ENCODE measurements around the gene TOMM5.

TOMM5 gene

DNA sequence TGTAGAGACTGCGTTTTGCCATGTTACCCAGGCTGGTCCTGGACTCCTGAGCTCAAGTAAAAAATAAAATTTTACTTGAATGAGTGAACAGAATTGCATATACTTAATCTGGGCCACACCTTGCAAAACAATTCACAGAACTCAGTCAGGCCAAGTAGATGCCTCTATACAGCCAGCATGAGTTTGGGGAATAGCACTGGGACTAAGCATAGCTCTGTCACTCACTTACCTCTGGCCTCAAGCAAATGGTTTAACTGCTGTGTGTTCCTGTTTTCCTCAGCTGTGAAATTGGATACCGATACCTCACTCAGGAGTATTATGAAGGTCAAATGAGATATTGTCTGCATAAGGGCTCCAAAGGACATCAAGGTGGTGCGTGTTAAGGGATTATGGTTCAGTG, 47.4 kb upstream of the TOMM5 start:
- Histone ChIP-seq H3K79me2 (ENCODE audit: insufficient read depth, low read length) (no peaks in the 10 kb centered on the region), H3K27me3 (ENCODE audit: low read length) (no peaks in the 10 kb centered on the region), H3K4me3 (ENCODE audit: insufficient read depth, low read length, poor library complexity, severe bottlenecking) (no peak overlapping the region), H3K9ac (ENCODE audit: low read length) (no peak overlapping the region), H2AFZ (ENCODE audit: low read depth, low read length, severe bottlenecking) (no peak overlapping the region), H3K36me3 (ENCODE audit: low read length) (no peaks in the 10 kb centered on the region), H4K20me1 (ENCODE audit: low read depth, low read length) (no peaks in the 10 kb centered on the region), H3F3A (ENCODE audit: insufficient read depth) (no peaks in the 10 kb centered on the region), H3K4me2 (ENCODE audit: low read depth, low read length, poor library complexity, severe bottlenecking) (no peak overlapping the region), H3K9me2 (replicated peaks; ENCODE audit: insufficient read depth, low read length) (no peaks in the 10 kb centered on the region), H3K9me3 (ENCODE audit: insufficient read depth, low read length) (no peaks in the 10 kb centered on the region), H3K27ac (ENCODE audit: low read depth, low read length) (no peak overlapping the region)
- TF ChIP-seq, protein P1, sequence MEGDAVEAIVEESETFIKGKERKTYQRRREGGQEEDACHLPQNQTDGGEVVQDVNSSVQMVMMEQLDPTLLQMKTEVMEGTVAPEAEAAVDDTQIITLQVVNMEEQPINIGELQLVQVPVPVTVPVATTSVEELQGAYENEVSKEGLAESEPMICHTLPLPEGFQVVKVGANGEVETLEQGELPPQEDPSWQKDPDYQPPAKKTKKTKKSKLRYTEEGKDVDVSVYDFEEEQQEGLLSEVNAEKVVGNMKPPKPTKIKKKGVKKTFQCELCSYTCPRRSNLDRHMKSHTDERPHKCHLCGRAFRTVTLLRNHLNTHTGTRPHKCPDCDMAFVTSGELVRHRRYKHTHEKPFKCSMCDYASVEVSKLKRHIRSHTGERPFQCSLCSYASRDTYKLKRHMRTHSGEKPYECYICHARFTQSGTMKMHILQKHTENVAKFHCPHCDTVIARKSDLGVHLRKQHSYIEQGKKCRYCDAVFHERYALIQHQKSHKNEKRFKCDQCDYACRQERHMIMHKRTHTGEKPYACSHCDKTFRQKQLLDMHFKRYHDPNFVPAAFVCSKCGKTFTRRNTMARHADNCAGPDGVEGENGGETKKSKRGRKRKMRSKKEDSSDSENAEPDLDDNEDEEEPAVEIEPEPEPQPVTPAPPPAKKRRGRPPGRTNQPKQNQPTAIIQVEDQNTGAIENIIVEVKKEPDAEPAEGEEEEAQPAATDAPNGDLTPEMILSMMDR (IDR thresholded peaks at IDR 0.05; ENCODE audit: insufficient read depth, low read length, poor library complexity, severe bottlenecking), result no peak
- TF ChIP-seq EZH2phosphoT487 (conservative IDR thresholded peaks at IDR 0.05; ENCODE audit: low read length), result no peak

DNA sequence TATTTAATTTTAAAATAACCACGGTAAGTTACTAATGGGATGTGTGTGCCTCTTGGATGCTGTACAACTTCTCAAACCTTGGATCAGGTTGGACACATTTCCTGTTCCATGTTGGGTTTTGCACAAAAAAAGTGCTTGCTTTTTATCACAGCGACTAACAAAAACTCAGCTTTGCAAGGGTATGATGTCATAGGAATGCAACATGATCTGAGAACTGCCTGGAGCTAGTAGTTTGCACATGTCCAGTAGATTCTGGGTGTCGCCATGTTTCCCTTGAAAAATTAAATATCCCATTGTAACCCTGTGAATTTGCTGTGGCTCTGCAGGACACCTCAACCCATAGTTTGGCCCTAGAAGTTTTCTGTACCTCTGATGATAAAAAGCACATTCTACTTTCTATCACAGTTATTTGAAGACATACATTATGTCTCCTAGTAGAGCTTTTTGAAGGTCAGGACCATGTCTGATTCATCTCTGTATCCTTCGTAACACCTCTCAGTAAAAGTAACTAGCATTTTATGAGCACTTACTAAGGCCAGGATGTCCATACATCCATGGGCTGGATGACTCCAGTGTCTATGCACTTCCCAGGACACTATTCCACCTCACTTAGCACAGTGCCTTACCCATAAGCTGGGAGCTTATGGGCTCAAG, 46.8 kb upstream of the TOMM5 start:
- H4K20me1 ChIP-seq (ENCODE audit: low read depth, low read length), result no peaks in the 10 kb centered on the region
- no peaks in the 10 kb centered on the region for H3K36me3 ChIP-seq (ENCODE audit: low read length)
- H3K9ac ChIP-seq (ENCODE audit: low read length), result no peak overlapping the region
- no peak overlapping the region for H2AFZ ChIP-seq (ENCODE audit: low read depth, low read length, severe bottlenecking)
- no peaks in the 10 kb centered on the region for H3K9me3 ChIP-seq (ENCODE audit: insufficient read depth, low read length)
- TF ChIP-seq, protein P1 (IDR thresholded peaks at IDR 0.05; ENCODE audit: insufficient read depth, low read length, poor library complexity, severe bottlenecking), result no peak
- no peaks in the 10 kb centered on the region for H3F3A ChIP-seq (ENCODE audit: insufficient read depth)
- no peak overlapping the region for H3K4me2 ChIP-seq (ENCODE audit: low read depth, low read length, poor library complexity, severe bottlenecking)
- no peaks in the 10 kb centered on the region for H3K27me3 ChIP-seq (ENCODE audit: low read length)
- H3K79me2 ChIP-seq (ENCODE audit: insufficient read depth, low read length), result no peaks in the 10 kb centered on the region
- no peaks in the 10 kb centered on the region for H3K9me2 ChIP-seq (replicated peaks; ENCODE audit: insufficient read depth, low read length)
- no peak overlapping the region for H3K4me3 ChIP-seq (ENCODE audit: insufficient read depth, low read length, poor library complexity, severe bottlenecking)
- no peak overlapping the region for H3K27ac ChIP-seq (ENCODE audit: low read depth, low read length)

DNA sequence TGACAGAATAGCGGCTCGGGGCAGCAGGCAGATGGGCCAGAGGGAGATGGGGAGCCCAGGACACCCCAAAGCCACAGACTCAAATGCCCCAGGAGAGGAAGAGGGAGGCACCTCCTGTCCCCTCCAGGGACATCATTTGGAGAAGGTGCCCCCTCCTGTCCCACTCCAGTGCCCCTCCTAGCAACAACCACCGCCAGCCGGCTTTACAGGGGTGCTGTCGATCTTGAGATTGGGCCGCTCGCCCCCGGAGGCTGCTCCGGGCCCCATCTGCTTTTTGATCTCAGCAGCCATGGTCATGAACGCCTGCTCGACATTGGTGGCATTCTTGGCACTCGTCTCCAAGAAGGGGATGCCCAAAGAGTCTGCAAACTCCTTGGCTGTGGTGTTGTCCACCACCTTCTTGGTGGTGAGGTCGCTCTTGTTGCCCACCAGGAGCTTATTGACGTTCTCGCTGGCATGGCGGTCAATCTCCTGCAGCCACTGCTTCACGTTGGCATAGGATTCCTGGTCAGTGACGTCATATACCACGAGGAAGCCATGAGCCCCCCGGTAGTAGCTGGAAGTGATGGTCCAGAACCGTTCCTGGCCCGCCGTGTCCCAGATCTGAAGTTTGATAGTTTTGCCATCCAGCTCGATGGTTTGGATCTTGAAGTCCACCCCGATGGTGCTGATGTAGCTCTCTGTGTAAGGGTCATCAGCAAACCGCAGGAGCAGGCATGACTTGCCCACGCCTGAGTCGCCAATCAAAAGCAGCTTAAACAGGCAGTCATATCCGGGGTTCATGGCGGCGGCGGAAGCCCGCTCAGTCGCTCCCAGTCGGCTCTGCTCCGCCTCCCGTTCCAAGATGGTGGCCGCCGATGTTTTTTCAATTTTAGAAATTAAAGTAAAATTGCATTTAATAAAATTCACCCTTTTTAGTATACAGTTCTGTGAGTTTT, 44.4 kb upstream of the TOMM5 start:
- H3K36me3 ChIP-seq (ENCODE audit: low read length), result no peaks in the 10 kb centered on the region
- H2AFZ ChIP-seq (ENCODE audit: low read depth, low read length, severe bottlenecking), result no peak overlapping the region
- H3K27ac ChIP-seq (ENCODE audit: low read depth, low read length), result no peak overlapping the region
- no peaks in the 10 kb centered on the region for H3F3A ChIP-seq (ENCODE audit: insufficient read depth)
- H3K79me2 ChIP-seq (ENCODE audit: insufficient read depth, low read length), result no peaks in the 10 kb centered on the region
- no peak overlapping the region for H3K4me2 ChIP-seq (ENCODE audit: low read depth, low read length, poor library complexity, severe bottlenecking)
- no peaks in the 10 kb centered on the region for H3K9me3 ChIP-seq (ENCODE audit: insufficient read depth, low read length)
- H3K27me3 ChIP-seq (ENCODE audit: low read length), result no peaks in the 10 kb centered on the region
- H3K9me2 ChIP-seq (replicated peaks; ENCODE audit: insufficient read depth, low read length), result no peaks in the 10 kb centered on the region
- no peak overlapping the region for H3K4me3 ChIP-seq (ENCODE audit: insufficient read depth, low read length, poor library complexity, severe bottlenecking)
- H4K20me1 ChIP-seq (ENCODE audit: low read depth, low read length), result no peaks in the 10 kb centered on the region
- H3K9ac ChIP-seq (ENCODE audit: low read length), result no peak overlapping the region
- TF ChIP-seq, protein P1 (IDR thresholded peaks at IDR 0.05; ENCODE audit: insufficient read depth, low read length, poor library complexity, severe bottlenecking), result no peak
- TF ChIP-seq EZH2phosphoT487 (conservative IDR thresholded peaks at IDR 0.05; ENCODE audit: low read length), result no peak
